Measurements from ENCODE around the gene LRSAM1.

The LRSAM1 gene

GRCh38 chr9:127485995-127486394 lies 34.7 kb downstream of the LRSAM1 start:
- ATAC-seq (ENCODE audit: insufficient read depth, low read depth), result no peak
- Histone ChIP-seq H3K4me1 (ENCODE audit: insufficient read depth, low read length) (no peaks in the 10 kb centered on the region), H3K79me2 (ENCODE audit: insufficient read depth, low read length) (no peaks in the 10 kb centered on the region), H4K20me1 (ENCODE audit: insufficient read depth, low read length) (no peaks in the 10 kb centered on the region), H3K4me3 (ENCODE audit: low read depth in 1 of 2, low read length in 2 of 2) (no peak overlapping the region), H3K27me3 (ENCODE audit: insufficient read depth, low read length, poor library complexity) (no peaks in the 10 kb centered on the region), H3K9ac (ENCODE audit: low read depth, low read length) (no peak overlapping the region), H3K4me2 (ENCODE audit: insufficient read depth, low read length) (no peak overlapping the region), H3K27ac (ENCODE audit: low read length) (no peak overlapping the region), H3K9me3 (ENCODE audit: insufficient read depth, low read length, severe bottlenecking) (no peaks in the 10 kb centered on the region), H3K36me3 (ENCODE audit: insufficient read depth, low read length) (peaks cover 17% of the 10 kb centered on the region), H2AFZ (ENCODE audit: low read depth, low read length) (no peak overlapping the region)
- DNase-seq, result no peak
- TF ChIP-seq EZH2 (IDR thresholded peaks at IDR 0.05; ENCODE audit: borderline replicate concordance, low read depth, low read length, severe bottlenecking), result no peak
- TF ChIP-seq, protein P1, sequence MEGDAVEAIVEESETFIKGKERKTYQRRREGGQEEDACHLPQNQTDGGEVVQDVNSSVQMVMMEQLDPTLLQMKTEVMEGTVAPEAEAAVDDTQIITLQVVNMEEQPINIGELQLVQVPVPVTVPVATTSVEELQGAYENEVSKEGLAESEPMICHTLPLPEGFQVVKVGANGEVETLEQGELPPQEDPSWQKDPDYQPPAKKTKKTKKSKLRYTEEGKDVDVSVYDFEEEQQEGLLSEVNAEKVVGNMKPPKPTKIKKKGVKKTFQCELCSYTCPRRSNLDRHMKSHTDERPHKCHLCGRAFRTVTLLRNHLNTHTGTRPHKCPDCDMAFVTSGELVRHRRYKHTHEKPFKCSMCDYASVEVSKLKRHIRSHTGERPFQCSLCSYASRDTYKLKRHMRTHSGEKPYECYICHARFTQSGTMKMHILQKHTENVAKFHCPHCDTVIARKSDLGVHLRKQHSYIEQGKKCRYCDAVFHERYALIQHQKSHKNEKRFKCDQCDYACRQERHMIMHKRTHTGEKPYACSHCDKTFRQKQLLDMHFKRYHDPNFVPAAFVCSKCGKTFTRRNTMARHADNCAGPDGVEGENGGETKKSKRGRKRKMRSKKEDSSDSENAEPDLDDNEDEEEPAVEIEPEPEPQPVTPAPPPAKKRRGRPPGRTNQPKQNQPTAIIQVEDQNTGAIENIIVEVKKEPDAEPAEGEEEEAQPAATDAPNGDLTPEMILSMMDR (IDR thresholded peaks at IDR 0.05; ENCODE audit: borderline replicate concordance, extremely low read depth, low read length, poor library complexity, severe bottlenecking), result no peak

GRCh38 chr9:127488946-127489345 lies 37.6 kb downstream of the LRSAM1 start:
- DNase-seq (no peak), ATAC-seq (ENCODE audit: insufficient read depth, low read depth) (no peak)
- Histone ChIP-seq H3K36me3 (ENCODE audit: insufficient read depth, low read length) (peaks cover 15% of the 10 kb centered on the region), H3K27me3 (ENCODE audit: insufficient read depth, low read length, poor library complexity) (no peaks in the 10 kb centered on the region), H3K4me2 (ENCODE audit: insufficient read depth, low read length) (no peak overlapping the region), H3K4me3 (ENCODE audit: low read depth in 1 of 2, low read length in 2 of 2) (no peak overlapping the region), H3K9ac (ENCODE audit: low read depth, low read length) (no peak overlapping the region), H3K27ac (ENCODE audit: low read length) (no peak overlapping the region), H3K79me2 (ENCODE audit: insufficient read depth, low read length) (no peaks in the 10 kb centered on the region), H3K4me1 (ENCODE audit: insufficient read depth, low read length) (no peaks in the 10 kb centered on the region), H2AFZ (ENCODE audit: low read depth, low read length) (no peak overlapping the region), H4K20me1 (ENCODE audit: insufficient read depth, low read length) (no peaks in the 10 kb centered on the region), H3K9me3 (ENCODE audit: insufficient read depth, low read length, severe bottlenecking) (no peaks in the 10 kb centered on the region)
- TF ChIP-seq EZH2 (IDR thresholded peaks at IDR 0.05; ENCODE audit: borderline replicate concordance, low read depth, low read length, severe bottlenecking), result no peak
- TF ChIP-seq, protein P1 (IDR thresholded peaks at IDR 0.05; ENCODE audit: borderline replicate concordance, extremely low read depth, low read length, poor library complexity, severe bottlenecking), result no peak

- no peaks in the 10 kb centered on the region for H3K9me3 ChIP-seq (ENCODE audit: insufficient read depth, low read length, severe bottlenecking)
- H3K4me3 ChIP-seq (ENCODE audit: low read depth in 1 of 2, low read length in 2 of 2), result no peak overlapping the region
- no peak overlapping the region for H3K9ac ChIP-seq (ENCODE audit: low read depth, low read length)
- no peaks in the 10 kb centered on the region for H4K20me1 ChIP-seq (ENCODE audit: insufficient read depth, low read length)
- H3K36me3 ChIP-seq (ENCODE audit: insufficient read depth, low read length), result peaks cover 19% of the 10 kb centered on the region
- no peaks in the 10 kb centered on the region for H3K79me2 ChIP-seq (ENCODE audit: insufficient read depth, low read length)
- TF ChIP-seq, protein P1 (IDR thresholded peaks at IDR 0.05; ENCODE audit: borderline replicate concordance, extremely low read depth, low read length, poor library complexity, severe bottlenecking), result no peak
- no peak for TF ChIP-seq EZH2 (IDR thresholded peaks at IDR 0.05; ENCODE audit: borderline replicate concordance, low read depth, low read length, severe bottlenecking)
- no peak overlapping the region for H2AFZ ChIP-seq (ENCODE audit: low read depth, low read length)
- no peak overlapping the region for H3K4me2 ChIP-seq (ENCODE audit: insufficient read depth, low read length)
- ATAC-seq (ENCODE audit: insufficient read depth, low read depth), result no peak
- no peaks in the 10 kb centered on the region for H3K27me3 ChIP-seq (ENCODE audit: insufficient read depth, low read length, poor library complexity)
- no peak overlapping the region for H3K27ac ChIP-seq (ENCODE audit: low read length)
- H3K4me1 ChIP-seq (ENCODE audit: insufficient read depth, low read length), result no peaks in the 10 kb centered on the region
- no peak for DNase-seq
These were observed 38.3 kb downstream of the LRSAM1 start for GRCh38 chr9:127489471-127490115.

Measured in DND-41 (cell line).